HG03280 (cell line): Measurements from ENCODE around the gene VAX1.
"Not testable (repeated sequence)": the region's sequence is repeated elsewhere in the genome, so short reads cannot be mapped to it uniquely, and the experiment has no call there.

Experiments used
- ATAC-seq: cut with Tn5 transposase; IDR thresholded peaks from one replicate; pipeline ENCODE4 v1.9.1; 2021; ENCODE audit warnings: mild to moderate bottlenecking, moderate library complexity; ENCODE audit not compliant: unreplicated experiment

The VAX1 gene, protein sequence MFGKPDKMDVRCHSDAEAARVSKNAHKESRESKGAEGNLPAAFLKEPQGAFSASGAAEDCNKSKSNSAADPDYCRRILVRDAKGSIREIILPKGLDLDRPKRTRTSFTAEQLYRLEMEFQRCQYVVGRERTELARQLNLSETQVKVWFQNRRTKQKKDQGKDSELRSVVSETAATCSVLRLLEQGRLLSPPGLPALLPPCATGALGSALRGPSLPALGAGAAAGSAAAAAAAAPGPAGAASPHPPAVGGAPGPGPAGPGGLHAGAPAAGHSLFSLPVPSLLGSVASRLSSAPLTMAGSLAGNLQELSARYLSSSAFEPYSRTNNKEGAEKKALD

DNA sequence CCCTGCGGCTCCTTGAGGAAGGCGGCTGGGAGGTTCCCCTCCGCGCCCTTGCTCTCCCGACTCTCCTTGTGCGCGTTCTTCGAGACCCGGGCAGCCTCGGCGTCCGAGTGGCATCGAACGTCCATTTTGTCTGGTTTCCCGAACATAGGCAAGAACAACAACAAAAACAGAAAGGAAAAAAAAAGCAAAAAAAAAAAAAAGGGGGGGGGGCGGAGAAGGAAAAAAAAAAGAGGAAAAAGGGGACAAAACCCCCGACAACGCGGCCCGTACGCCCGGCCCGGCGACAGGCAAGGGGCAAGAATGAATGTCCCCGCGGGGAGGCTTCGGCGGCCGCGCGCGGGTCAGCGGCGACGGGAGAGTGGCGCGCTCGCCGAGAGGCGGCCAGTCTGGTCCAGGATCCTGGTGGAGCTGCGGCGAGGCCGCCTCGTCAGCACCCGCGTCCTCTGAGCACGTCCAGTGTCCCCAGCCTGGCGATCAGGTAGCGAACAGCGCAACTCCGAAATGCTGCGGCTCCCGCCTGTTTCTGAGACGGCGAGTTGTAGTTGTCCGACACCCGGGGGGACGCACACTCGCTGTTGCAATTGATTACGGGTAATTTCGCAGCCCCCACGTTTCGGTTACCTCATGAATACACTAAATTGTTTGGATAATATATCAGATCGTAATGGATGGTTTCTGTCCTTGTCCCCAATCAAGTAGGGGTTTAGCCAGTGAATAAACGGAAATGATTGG is at the start of gene VAX1:
Gene VAX1 (minus strand): TSS at position 360 of the 732 bp plus-strand sequence. CDS start 214 bp downstream, at position 146.
- ATAC-seq: no peak

DNA sequence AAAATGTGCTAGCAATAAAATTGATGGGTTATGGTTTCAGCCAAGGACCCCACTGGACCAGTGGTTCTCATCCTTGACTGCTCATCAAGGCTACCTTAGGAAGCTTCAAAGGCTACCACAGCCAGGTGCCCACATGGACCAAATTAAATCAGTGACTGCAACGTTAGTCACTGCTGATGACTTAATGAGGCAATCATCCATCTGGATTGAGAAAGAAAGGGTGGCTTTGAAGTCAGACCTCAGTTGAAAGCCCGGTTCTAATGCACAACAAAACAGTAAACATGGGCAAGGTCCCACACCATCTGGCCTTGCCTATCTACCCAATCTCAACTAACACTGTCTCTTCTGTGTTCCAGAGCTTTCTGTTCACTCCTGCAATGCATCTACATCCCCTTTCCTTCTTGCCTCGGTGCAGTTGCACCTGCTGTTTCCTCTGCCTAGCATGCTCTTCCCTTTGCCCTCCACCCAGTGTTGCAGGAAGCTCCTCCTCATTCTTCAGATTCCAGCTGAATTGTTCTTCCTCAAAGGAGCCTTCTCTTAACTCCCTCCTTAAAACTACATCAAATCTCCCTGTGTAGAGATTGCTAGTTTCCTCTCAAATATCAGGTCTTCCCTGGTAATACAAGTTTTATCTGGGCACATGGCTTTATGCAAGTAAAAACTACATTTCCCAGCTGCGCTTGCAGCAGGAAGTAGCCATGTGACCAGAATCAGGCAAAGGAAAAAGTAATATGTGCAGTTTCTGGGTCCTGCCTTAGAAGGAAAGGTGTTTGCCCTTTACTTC is 49.0 kb upstream of the VAX1 start:
- no peak for ATAC-seq

DNA sequence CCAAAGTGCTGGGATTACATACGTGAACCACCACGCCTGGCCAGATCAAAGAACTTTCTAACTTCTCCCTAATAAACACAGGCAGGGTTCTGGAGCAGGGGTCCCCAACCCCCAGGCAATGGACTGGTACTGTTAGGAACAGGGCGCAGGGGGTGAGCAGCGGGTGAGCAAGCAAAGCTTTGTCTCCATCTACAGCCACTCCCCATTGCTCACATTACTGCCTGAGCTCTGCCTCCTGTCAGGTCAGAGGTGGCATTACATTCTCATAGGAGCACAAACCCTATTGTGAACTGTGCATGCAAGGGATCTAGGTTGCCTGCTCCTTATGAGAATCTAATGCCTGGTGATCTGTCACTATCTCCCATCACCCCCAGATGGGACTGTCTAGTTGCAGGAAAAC is 47.7 kb upstream of the VAX1 start:
- not testable (repeated sequence) for ATAC-seq

DNA sequence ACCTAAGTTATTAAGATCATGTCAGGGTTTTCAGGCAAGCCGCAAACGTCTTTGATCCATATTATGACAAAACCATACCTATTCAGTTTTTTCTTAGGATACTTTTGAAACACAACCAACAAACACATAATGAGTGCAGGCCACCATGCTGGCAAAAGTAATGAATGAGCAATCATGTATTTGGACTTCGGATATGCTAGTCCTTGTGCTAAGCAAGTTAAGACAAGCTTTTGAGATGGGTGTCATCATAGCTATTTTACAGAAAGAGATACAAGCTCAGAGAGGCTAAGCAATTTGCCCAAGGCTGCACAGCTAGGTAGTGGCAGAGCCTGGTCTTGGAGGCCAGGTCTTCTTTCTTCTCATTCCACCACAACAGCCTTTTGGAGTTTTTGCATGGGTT is 46.8 kb upstream of the VAX1 start:
- no peak for ATAC-seq

DNA sequence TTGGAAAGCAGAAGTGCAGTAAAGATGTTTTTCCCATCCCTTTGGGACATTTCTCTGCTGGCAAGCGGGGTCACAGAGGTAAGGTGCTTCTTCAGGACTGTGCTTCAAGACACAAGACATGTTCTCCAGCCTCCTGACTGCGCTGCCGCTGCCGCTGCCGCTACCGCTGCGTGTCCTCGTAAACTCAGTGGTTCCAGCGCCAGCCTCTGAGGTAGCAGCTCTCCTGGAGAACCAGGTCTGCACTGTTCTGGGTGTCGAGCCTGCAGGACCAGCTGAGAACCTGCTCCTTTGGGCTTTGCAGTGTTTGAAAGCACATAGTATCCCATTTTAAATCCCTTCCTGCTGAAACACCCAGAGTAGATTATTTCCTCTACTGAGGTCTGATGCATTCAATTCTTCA is 46.2 kb upstream of the VAX1 start:
- ATAC-seq: no peak

DNA sequence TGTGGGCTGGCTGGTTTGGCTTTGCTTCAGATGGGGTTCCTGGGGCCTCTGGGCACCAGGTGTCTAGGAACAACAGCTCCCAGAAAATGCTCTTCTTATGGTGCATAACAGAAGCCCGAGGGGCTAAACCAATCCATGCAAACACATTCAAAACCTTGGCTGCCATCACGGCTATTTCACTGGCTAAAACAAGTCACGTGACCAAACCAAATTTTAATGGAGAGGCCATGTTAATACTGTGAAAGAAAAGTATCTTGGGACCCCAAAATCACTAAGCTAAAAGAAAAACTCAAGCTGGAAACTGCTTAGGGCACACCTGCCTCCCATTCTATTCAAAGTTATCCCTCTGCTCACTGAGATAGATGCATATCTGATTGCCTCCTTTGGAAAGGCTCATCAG is 40.1 kb upstream of the VAX1 start:
- ATAC-seq: no peak

DNA sequence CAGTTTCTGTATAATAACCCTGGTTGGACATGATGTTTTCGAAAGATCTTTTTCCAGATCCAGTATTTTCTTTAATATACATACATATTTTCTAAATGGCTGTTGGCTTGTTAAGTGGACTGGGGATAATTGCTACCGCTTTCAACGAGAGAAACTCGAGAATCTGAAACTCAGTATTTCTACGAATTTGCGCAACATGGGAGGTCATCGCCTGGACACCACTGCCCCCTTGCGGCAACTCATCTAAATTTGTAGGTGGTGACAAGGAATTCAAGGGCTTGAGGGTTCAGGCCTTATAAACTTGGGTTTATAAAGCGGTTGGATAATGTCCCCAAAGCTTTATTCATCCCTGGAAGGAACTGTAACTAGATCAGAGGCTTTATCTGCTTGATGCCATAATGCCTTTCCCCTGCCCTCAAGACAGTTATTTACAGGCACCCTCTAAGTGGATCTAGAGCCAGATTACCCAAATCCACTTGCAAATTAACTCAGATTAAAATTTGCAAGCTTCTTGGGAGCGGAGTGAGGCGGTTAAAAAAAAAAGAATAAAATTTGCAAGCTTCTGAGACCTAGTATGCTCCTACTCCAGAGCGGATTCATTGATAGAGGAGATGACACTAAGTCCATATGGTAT is 37.9 kb upstream of the VAX1 start:
- peak; percentile 37 for ATAC-seq

DNA sequence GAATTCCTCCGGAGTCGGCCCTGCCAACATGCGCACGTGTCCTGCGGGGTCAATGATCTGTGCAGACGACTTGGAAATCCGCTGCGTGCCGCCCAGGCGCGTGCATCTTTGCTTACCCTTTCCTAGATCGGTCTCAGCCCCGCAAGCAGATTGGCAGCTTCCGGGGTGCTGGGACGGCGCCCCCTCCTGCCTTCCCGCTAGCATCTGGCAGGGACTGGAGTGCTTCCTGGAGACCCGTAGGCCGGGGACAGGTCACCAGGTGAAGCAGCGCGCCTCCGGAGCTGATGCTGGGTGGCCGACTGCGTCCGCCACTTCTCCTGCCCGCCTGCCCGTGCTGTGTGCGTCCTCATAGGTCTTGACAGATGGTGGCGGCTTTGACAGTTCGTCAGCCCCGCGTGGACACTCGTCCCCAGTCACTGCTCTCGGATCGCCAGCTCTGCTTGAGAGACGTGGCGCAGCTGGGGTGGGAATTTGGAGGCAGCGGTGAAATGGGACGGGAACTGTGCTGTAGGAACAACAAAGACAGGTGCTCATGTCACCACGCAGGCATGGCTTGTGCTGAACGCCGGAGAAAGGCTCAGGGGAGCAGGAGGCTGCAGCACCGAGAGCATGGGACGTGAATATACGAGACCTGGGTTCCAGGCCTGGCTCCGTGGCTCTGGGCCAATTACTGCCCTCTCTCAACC is 37.3 kb upstream of the VAX1 start:
- peak; percentile 37 for ATAC-seq

DNA sequence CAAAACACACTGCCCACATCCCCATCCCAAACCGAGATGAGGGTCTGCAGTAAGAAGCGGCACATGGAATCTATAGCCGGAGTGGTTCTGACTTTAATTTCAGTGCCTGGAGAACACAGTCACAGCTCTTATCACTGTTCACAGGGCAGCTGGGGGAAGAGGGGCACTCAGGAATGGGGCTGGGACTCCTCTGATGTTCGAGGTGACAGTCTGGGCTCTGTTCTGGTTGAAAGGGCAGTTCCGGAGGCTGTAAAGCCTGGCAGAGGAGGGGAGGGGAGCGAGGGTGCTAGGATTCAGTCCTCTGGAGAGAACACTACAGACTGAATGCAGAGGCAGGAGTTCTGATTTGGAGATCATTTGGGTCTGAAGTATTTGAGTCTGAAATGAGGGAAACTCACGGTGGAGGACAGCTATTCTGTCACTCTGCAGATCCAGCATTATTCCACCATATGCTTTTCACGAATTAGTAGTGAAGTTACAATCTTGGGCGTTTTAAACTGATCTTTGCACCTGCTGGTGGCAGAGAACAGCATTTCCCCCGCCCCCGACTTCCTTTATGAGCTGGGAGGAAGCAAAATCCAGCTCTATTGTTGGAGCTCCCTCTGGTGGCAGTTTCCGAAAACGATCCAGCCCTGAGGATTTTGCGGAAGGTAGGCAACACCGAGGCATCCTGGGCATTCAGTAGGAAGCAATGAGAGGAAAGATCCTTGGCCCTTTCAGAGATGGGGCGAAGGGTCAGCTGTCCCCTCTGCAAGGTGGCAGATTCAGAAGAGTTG is 36.6 kb upstream of the VAX1 start:
- ATAC-seq: peak; percentile 81

DNA sequence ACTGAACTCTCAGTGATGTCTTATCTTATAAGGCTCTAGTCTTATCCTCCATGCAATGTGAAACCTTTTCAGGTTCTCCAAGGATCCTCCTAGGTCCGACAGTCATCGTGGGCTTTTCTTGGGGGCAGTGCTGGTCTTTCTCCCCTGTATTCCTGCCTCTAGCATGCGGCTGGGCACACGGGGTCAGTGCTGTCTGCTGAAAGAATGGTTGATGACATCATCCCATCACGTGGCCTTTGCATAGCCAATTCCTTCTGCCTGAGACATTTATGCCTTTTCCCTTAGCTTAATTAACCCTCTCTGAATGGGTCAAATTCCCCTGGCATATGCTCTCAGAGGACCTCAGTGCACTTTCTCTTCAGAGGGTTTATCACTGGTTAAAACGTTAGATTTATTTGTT is 32.2 kb upstream of the VAX1 start:
- ATAC-seq: no peak

DNA sequence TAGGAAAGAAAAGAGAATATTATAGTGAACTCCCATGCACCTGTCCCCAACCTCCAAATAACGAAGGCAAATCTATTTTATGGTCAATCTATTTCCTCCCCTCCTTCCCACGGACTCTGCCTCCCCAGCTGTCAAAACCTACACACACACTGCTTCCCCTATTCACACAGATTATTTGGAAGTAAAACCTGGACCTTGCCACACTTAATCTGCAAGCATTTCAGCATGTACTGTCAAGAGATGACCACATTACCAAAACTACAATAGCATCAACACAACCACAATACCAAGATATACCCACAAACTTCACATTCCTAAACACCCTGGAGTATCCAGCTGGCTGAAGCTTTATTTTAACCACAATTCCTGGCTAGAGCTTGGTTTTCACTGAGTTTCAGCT is 31.4 kb upstream of the VAX1 start:
- ATAC-seq: no peak

DNA sequence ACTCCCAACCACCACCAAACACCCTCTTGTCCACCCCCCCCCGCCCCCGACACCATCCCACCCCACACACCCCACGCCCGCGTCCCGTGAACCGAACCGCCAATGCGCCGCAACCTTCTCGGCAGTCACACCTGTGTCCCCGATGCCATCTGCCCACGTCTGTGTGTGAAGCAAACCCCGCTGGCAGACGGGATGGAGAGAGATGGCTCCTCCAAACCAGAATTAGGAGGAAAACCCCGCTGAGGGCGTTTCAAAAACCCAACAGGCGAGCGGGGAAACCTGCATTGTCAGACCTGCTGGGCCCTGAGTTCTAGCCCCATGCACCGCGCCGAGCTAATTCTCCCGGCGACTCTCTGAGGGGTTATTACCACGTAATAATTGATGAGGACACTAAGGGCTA is 30.7 kb upstream of the VAX1 start:
- no peak for ATAC-seq

DNA sequence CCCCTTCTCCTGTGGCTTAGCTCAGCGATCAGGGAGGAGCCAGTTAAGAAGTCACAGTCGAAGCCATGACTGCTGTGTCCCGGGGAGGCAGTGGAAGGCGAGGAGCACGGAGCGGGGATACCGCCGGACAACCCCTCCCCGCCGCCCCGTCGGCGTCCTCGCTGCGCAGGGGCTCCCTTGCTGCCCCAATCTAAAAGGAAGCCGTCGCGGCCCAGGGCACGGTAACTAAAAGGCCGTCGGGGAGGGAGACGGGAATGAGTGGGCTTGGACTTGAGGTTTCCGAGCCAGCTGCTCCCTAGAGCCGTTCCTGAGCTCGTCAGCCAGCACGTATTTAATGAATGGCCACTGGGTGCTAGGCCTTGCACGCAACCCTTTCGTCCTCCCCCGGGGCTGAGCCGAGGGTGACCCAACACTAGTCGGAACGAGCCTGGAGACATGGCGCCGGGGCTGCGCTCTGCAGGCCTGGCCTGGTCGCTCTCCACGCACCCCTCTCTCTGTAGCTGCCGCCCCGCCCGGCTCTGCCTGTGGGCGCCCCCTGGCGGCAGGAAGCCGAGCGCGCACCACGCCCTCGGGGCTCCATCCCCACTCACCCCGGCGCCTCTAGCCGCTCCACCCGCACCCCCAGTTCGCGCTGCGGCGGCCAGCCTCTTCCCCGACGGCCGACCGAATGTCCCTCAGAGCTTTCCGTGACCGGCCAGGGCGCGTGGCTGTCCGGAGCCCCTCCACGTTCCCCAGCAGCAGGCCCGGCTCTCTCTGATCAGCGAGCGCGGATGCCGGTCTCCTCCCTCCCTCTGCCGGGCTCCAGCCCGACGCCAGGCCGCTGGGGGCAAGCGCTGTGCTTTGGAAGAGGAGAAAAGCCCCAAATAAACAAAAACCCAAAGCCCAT is 30.0 kb upstream of the VAX1 start:
- peak; percentile 84 for ATAC-seq

DNA sequence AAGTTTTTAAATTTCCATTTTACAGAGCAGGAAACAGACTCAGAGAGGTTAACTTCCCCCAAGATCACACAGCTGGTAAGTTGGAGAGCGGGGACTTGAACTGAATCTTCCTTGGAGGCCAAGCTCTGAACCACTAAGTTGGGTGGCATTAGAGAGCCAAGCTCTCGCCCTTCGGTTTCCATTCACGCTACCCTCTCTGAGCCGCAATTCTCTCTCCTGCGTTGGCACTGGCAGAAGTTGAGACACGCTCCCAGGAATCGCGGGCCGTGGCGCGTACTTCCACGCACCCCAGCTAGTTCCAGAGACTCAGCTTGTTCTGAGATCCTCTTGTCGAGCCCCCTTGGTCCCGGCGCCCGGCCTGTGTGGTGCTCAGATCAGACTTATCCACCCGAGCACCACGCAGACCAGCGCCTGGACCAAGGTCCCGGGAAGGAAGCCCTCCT is 29.3 kb upstream of the VAX1 start:
- no peak for ATAC-seq

DNA sequence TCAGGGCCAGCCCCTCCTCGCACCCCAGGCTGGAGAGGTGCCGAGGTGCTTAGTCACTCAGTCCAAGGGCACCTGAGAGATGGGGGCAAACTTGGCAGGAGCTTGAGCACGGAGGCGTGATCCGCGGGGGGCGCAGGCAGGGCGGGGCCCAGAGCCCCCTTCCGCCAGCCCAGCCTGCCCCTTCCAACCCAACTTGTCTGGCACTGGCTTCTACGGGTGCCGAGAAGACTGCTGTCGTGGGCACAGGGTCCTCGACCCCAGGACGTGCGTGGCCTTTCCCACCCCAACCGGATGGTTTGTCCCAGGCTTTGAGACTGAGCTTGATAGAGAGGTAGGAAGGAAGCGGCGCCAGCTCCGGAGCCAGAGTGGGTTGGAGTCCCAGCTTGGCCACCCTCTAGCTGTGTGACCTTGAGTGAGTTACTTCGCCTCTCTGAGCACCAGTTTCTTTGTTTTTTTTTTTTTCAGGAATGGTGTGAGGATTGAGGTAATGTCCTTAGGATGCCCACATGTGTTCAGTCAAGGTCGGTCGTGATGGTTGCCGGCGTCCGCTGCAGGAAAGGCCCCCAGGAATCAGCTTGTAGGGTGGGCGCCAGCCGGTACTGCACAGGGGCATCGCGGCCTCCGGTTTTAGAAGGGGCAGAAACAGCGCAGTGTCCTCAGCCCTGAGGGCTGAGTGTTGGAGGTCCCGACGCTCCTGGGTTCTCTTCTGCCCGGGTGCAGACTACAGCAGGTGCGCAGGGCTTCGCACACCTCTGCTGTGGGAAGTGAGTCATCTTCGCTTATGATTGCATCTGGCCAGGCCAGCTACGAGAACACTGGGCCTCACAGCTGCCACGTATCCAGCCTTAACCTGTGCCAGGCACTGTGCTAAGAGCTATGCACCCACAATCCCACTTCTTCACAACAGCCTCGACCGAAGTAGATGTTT is 28.6 kb upstream of the VAX1 start:
- ATAC-seq: no peak

DNA sequence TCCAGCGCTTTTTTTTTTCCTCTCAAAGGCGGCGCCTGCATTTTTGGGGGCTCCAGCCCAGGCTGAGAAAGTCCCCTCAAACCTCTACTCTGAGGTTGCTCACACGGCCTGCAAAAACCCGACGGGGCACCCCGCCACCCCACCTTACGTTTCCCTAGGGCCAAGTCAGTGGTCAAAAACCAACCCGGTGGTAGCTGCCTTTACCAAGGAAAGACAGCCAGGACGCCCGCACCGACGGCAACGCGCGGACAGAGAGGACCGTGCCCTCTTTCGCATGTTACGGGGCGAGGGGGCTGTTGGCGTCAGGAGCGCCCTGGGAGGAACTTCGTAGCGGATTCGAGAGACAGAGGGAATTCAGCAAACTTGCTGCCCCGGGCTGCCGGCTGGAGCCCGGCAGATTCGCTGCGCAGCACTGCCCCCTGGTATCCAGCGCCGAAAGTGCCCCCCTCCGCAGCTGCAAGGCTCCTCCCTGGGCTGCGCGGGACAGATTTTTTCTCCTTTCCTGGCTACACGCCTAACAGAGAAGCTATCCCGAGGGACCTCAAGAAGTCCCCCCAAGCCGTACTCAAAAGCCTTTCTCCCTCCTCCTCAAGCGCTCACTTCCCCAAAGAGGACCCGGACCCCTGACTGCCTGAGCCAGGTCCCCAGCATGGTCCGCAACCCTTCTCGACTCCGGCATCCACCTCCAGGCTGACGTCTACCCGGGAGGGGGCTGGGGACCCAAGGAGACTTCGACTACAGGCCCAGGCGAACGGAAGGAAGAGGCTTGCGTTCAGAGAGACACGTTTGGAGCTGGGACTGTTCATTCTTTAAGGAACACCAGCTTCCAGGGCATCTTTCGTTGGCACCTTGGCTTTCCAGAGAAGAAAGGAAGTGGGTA is 27.7 kb upstream of the VAX1 start:
- ATAC-seq: no peak
